HG02763 (cell line): ENCODE data around the gene ADAMTS5.

Source experiments
- ATAC-seq: cut with Tn5 transposase; IDR thresholded peaks from one replicate; pipeline ENCODE4 v1.9.1; 2021; ENCODE audit warnings: mild to moderate bottlenecking, moderate library complexity; ENCODE audit not compliant: unreplicated experiment

ADAMTS5 gene

DNA sequence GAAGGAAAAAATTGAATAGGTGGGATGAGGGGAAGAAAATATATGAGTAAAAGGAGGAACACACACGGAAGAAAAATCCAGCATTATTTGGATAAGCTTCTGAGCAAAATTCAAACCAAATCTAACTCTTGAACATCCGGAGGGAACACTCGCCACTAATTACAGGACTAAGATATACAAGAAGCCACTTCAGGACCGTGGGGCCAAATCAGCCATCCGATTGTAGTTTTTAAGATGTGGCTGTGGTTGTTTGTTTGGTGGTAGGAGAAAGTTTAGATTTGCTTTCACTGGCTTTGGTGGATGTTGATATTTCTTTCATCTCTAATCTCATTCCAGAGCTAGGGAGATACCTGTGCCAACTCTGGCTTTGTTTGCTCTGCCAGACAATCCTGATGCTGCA is 78.0 kb downstream of the ADAMTS5 start:
- ATAC-seq: no peak

DNA sequence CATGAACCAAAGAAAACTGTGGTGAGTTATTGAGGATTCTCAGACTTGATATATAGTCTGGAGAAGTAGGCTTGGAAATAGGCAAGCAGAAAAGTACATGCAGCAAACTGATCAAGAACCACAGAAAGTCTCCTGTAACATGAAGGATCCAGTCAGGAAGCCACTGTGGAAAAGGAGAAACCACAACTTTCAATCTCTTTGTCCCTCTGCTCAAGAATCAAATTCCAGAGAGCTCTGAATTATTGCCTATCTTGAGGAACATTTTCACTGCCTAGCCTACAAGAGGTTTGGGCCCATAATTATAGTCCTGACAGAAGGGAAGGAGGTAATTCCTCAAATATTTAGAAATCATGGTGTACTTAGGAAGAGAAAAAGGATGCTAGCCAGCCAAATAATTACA is 78.6 kb downstream of the ADAMTS5 start:
- no peak for ATAC-seq

DNA sequence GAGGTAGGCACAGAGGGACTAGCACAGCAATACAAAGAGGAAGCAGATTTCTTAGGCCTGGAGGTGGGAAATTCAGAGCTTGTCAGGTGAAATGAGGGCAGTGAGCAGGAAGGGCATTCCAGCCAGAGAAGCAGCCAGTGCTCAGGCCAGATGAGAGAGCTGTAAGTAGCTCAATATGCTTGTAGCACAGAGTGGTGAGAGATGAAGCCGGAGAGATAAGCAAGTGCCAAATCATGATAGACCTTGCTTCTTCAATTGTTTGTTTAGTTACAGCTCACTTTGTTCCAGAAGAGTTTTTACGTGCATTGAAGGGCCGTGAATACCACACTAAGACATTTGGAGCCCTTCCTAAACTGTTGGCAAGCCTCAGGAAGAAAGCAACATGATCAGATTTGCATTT is 79.6 kb downstream of the ADAMTS5 start:
- no peak for ATAC-seq

DNA sequence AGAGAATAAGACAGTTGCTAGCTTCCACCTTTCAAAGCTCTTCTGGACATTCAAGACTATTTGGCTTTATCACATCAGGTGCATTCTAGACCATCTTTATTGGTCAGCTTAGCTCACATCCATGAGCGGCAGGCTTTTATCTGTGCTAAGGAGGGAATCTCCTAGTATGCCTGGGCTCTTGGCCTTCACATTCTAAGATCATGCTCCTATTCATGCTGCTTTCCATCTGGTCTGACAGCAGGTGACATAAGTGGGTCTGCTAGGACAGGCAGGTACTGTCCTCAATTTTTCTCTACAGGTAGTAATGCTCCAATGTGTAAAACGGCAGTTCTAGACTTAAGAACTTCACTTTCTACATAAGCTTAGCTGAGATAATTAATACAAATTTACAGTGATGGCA is 82.5 kb downstream of the ADAMTS5 start:
- ATAC-seq: no peak

DNA sequence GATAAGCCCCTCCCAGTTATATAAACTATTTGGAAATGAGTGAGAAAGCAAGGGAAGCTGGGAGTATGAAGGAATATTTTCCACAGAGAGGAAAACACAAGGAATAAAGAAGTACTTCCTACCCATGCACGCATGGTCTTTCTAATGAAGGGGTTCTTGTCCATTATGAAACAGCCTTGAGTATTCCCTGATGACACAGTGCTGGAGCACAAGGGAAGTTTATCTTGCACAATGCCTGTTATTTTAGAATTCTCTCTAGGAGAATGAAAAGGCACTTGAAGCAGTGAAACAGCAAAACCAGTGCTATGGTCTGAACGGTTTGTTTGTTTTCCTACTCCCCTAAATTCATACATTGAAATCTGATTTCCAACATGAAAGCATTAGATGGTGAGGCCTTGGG is 83.1 kb downstream of the ADAMTS5 start:
- ATAC-seq: no peak

DNA sequence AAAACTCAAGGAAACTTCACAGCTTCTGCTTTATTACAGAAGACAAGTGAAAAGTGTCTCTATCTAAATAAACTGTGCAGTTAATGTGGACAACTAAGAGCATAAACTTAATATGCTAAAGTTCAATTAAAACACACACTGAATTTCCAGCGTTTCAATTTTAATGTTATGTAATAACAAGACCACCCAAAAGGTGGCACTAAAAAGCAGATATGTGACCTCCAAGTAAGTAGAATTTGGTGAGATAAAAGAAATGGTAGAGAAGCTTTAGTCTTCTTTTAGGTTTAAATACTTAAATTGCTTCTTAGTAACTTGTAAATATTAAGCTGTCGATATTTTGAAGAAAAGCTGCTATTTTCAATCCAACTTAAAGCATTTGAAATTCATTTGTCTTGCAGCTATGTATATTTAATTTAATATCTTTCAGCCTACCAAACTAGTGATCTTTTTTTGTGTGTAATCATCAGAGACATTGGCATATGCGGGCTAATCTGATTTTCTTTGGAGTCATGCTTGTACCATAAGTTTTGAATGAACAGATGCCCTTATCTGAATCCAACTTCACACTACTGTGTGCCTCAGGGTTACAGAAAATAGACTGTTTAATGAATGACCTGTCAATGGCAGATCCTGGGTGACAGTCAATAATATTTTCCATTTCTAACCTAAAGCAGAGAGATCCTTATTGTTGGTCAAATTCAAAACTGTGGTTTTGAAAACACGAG is 85.2 kb downstream of the ADAMTS5 start:
- no peak for ATAC-seq

DNA sequence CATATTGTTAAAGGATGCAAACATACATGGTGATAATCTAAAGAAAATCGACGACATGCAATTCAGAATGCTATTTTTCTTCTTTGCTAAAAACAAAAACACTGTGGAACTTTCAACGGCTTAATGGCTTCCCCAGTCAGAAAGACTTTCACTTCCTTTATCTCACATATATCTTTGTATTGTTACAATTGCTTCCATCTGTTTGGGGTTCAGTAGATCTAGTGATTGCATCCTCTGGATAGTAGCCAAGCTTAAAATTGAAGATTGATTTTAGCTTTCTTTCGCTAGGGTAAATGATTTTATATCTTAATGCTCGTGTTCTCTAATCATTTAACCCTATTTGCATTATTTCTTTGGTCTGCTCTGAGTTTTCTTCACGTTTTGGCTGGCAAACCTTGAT is 89.9 kb downstream of the ADAMTS5 start:
- ATAC-seq: no peak

DNA sequence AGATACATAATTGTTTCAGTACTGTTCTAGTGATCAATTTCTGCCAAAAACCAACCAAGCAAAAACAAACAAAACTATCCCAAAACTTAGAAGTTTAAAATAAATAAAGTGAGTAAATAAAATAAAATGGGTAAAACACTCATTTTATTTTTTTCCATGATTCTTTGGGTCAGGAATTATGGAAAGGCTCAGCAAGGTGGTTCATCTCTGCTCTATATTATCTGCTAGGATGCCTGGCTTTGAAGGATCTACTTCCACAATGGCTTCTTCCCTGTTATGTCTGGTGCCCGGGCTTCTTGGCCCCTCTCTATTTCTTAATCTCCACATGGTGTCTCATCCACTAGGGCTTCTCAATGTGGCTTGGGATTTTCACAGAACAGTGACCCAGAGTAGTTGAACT is 92.5 kb downstream of the ADAMTS5 start:
- ATAC-seq: no peak
